Loucy (cell line): ENCODE data around the gene ZNF469.

ENCODE experiments used
- H2AFZ ChIP-seq: fragments of 200-600 bp; sonication (generic); 2 replicates; pipeline ENCODE4 v1.6.0; 2016; ENCODE audit warnings: antibody characterized with exemption, mild to moderate bottlenecking, low read length, moderate library complexity
- H3F3A ChIP-seq: fragments of 200-600 bp; 2 replicates; pipeline ENCODE4 v1.6.0; 2016; ENCODE audit warnings: antibody characterized with exemption, low read depth, mild to moderate bottlenecking
- H3K27me3 ChIP-seq: fragments of 200-600 bp; sonication (generic); 2 replicates; pipeline ENCODE4 v1.6.1; 2014; ENCODE audit warnings: low read length, mild to moderate bottlenecking; ENCODE audit not compliant: insufficient read depth, poor library complexity, severe bottlenecking
- H3K36me3 ChIP-seq: fragments of 200-600 bp; sonication (generic); 2 replicates; pipeline ENCODE4 v1.6.1; 2016; ENCODE audit warnings: low read length; ENCODE audit not compliant: insufficient read depth
- H3K4me1 ChIP-seq: fragments of 200-600 bp; sonication (generic); 2 replicates; pipeline ENCODE4 v1.5.1; 2014; ENCODE audit warnings: low read length, mild to moderate bottlenecking; ENCODE audit not compliant: insufficient read depth, poor library complexity, severe bottlenecking
- H3K4me2 ChIP-seq: fragments of 200-600 bp; sonication (generic); 2 replicates; pipeline ENCODE4 v1.6.0; 2014; ENCODE audit warnings: antibody characterized with exemption, low read length, low read depth, mild to moderate bottlenecking; ENCODE audit not compliant: poor library complexity, severe bottlenecking
- H3K4me3 ChIP-seq: fragments of 200-600 bp; sonication (generic); 2 replicates; pipeline ENCODE4 v1.5.1; 2014; ENCODE audit warnings: low read length, mild to moderate bottlenecking, mixed read lengths; ENCODE audit not compliant: poor library complexity, severe bottlenecking
- H3K79me2 ChIP-seq: fragments of 200-600 bp; sonication (generic); 2 replicates; pipeline ENCODE4 v1.6.1; 2014; ENCODE audit warnings: low read length; ENCODE audit not compliant: insufficient read depth
- H3K9ac ChIP-seq: fragments of 200-600 bp; sonication (generic); 2 replicates; pipeline ENCODE4 v1.6.0; 2014; ENCODE audit warnings: mild to moderate bottlenecking, low read depth, low read length, moderate library complexity; ENCODE audit not compliant: poor library complexity, severe bottlenecking
- H3K9me2 ChIP-seq: fragments of 200-600 bp; sonication (generic); replicated peaks from 2 replicates; pipeline ENCODE4 v1.6.1; 2016; ENCODE audit warnings: low read depth, low read length, mixed read lengths
- H3K9me3 ChIP-seq: fragments of 200-600 bp; sonication (generic); 2 replicates; pipeline ENCODE4 v1.6.1; 2014; ENCODE audit warnings: mild to moderate bottlenecking, antibody characterized with exemption, low read length, low read depth; ENCODE audit not compliant: insufficient read depth
- H4K20me1 ChIP-seq: fragments of 200-600 bp; sonication (generic); 2 replicates; pipeline ENCODE4 v1.6.0; 2014; ENCODE audit warnings: antibody characterized with exemption, low read length, mild to moderate bottlenecking; ENCODE audit not compliant: insufficient read depth, poor library complexity, severe bottlenecking
- CTCF ChIP-seq: fragments of 200-600 bp; sonication (generic); conservative IDR thresholded peaks from 2 replicates; pipeline ENCODE4 v1.5.1; 2014; ENCODE audit warnings: mild to moderate bottlenecking, antibody characterized with exemption, low read length
- EZH2phosphoT487 ChIP-seq: fragments of 200-600 bp; IDR thresholded peaks from 2 replicates; pipeline ENCODE4 v1.6.1; 2018; ENCODE audit warnings: antibody characterized with exemption, mild to moderate bottlenecking, moderate library complexity, borderline replicate concordance

The ZNF469 gene

GRCh38 chr16:88406096-88407041 is 23.6 kb downstream of the ZNF469 start:
- no peak overlapping the region for H2AFZ ChIP-seq
- H3K36me3 ChIP-seq: no peaks in the 10 kb centered on the region
- no peaks in the 10 kb centered on the region for H3K4me1 ChIP-seq
- H3K79me2 ChIP-seq: no peaks in the 10 kb centered on the region
- no peaks in the 10 kb centered on the region for H3K9me3 ChIP-seq
- H3K4me2 ChIP-seq: no peak overlapping the region
- H3K27me3 ChIP-seq: no peaks in the 10 kb centered on the region
- H4K20me1 ChIP-seq: no peaks in the 10 kb centered on the region
- H3F3A ChIP-seq: no peaks in the 10 kb centered on the region
- no peak overlapping the region for H3K9ac ChIP-seq
- no peaks in the 10 kb centered on the region for H3K9me2 ChIP-seq
- TF ChIP-seq CTCF: no peak
- no peak for TF ChIP-seq EZH2phosphoT487
- H3K4me3 ChIP-seq: no peak overlapping the region

GRCh38 chr16:88407042-88407420 is 24.3 kb downstream of the ZNF469 start:
- H3K9me3 ChIP-seq: no peaks in the 10 kb centered on the region
- no peaks in the 10 kb centered on the region for H3K27me3 ChIP-seq
- H3K4me1 ChIP-seq: no peaks in the 10 kb centered on the region
- TF ChIP-seq EZH2phosphoT487: no peak
- no peak for TF ChIP-seq CTCF
- no peak overlapping the region for H3K4me2 ChIP-seq
- H3K4me3 ChIP-seq: no peak overlapping the region
- H4K20me1 ChIP-seq: no peaks in the 10 kb centered on the region
- no peaks in the 10 kb centered on the region for H3F3A ChIP-seq
- H2AFZ ChIP-seq: no peak overlapping the region
- H3K79me2 ChIP-seq: no peaks in the 10 kb centered on the region
- no peak overlapping the region for H3K9ac ChIP-seq
- no peaks in the 10 kb centered on the region for H3K9me2 ChIP-seq
- no peaks in the 10 kb centered on the region for H3K36me3 ChIP-seq

GRCh38 chr16:88407807-88408206 is 25.0 kb downstream of the ZNF469 start:
- no peak overlapping the region for H2AFZ ChIP-seq
- H3K4me3 ChIP-seq: no peak overlapping the region
- no peaks in the 10 kb centered on the region for H3K4me1 ChIP-seq
- no peaks in the 10 kb centered on the region for H3K9me2 ChIP-seq
- no peaks in the 10 kb centered on the region for H4K20me1 ChIP-seq
- H3K27me3 ChIP-seq: no peaks in the 10 kb centered on the region
- TF ChIP-seq CTCF: no peak
- no peak for TF ChIP-seq EZH2phosphoT487
- H3K4me2 ChIP-seq: no peak overlapping the region
- no peaks in the 10 kb centered on the region for H3K9me3 ChIP-seq
- H3K36me3 ChIP-seq: no peaks in the 10 kb centered on the region
- H3K9ac ChIP-seq: no peak overlapping the region
- H3K79me2 ChIP-seq: no peaks in the 10 kb centered on the region
- H3F3A ChIP-seq: no peaks in the 10 kb centered on the region
